ENCODE measurements around the gene SULT1C2. TPM values are rescaled to one million over a fixed set of nuclear protein-coding genes. Genes with fewer than 3 reads are reported as not detected.
A peak's percentile ranks its signal among the peaks of the same experiment; 100 is the strongest.

The SULT1C2 gene
- total and polyA plus RNA-seq, 9 of the 15 experiments (the other 6 are each of a cell fraction or from before 2014, with no cell fraction given) = 0.22 TPM; not detected in 8

GRCh38 chr2:108346827-108347226, 58.1 kb downstream of the SULT1C2 start (continued):
- TF ChIP-seq XRCC4 (IDR thresholded peaks at IDR 0.05; ENCODE audit: extremely low read depth, insufficient read depth, insufficient read length) = no peak
- TF ChIP-seq MAX (CRISPR knock-in tag; IDR thresholded peaks at IDR 0.05) = no peak
- no peak for TF ChIP-seq MYC (IDR thresholded peaks at IDR 0.05; ENCODE audit: low read depth, low read length)
- no peak for TF ChIP-seq MYC (CRISPR knock-in tag; IDR thresholded peaks at IDR 0.05; ENCODE audit: borderline replicate concordance, low read depth)
- no peak for TF ChIP-seq ZC3H8 (IDR thresholded peaks at IDR 0.05)
- TF ChIP-seq NFRKB (IDR thresholded peaks at IDR 0.05; ENCODE audit: low read depth) = no peak
- TF ChIP-seq ZNF140 (CRISPR knock-in tag; IDR thresholded peaks at IDR 0.05) = no peak
- 0 out of 2 replicates have a peak, but pooled peaks have one; percentile 11 for TF ChIP-seq FOSL1 (tag; conservative IDR thresholded peaks at IDR 0.05)
- TF ChIP-seq THRB (CRISPR knock-in tag; conservative IDR thresholded peaks at IDR 0.05) = no peak
- TF ChIP-seq ZNF324 (CRISPR knock-in tag; IDR thresholded peaks at IDR 0.05) = no peak
- no peak for TF ChIP-seq ARID3A (IDR thresholded peaks at IDR 0.05; ENCODE audit: borderline replicate concordance, low read depth, low read length)
- no peak for TF ChIP-seq POU5F1 (IDR thresholded peaks at IDR 0.05; ENCODE audit: borderline replicate concordance, low read depth, low read length, partially characterized antibody)
- TF ChIP-seq ZFP91 (CRISPR knock-in tag; IDR thresholded peaks at IDR 0.05) = no peak
- no peak for TF ChIP-seq IFI16 (CRISPR knock-in tag; IDR thresholded peaks at IDR 0.05)
- no peak for TF ChIP-seq ZNF384 (IDR thresholded peaks at IDR 0.05; ENCODE audit: low read depth, low read length)
- no peak for TF ChIP-seq SUPT5H (IDR thresholded peaks at IDR 0.05)
- no peak for TF ChIP-seq ZSCAN29 (IDR thresholded peaks at IDR 0.05)
- no peak for TF ChIP-seq ZBTB17 (CRISPR knock-in tag; IDR thresholded peaks at IDR 0.05)
- no peak for TF ChIP-seq ZHX1 (conservative IDR thresholded peaks at IDR 0.05; ENCODE audit: low read length)
- peak in 1 of 2 experiments; percentile 29; a peak in 1 of 4 replicates for TF ChIP-seq KDM1A (IDR thresholded peaks at IDR 0.05)
- no peak for TF ChIP-seq ESRRB (CRISPR knock-in tag; IDR thresholded peaks at IDR 0.05; ENCODE audit: borderline replicate concordance)
- TF ChIP-seq HNRNPUL1 (IDR thresholded peaks at IDR 0.05; ENCODE audit: low read length) = no peak
